WTC11 (cell line): ENCODE results near the gene RIOX2. TPM values are rescaled to one million over a fixed set of nuclear protein-coding genes. Genes with fewer than 3 reads are reported as not detected.

Experiments
- ATAC-seq: fragments of 200-7000 bp; cut with Tn5 transposase; 2 replicates; pipeline ENCODE4 v1.10.0; 2021; ENCODE audit warnings: mild to moderate bottlenecking, moderate library complexity
- CTCF ChIA-PET: fragments of 300-600 bp; sonication (Branson Sonifier 250); formaldehyde crosslinking; loops from one replicate; lab custom pipeline; 2021; ENCODE audit warnings: antibody characterized with exemption; lab: Charles Lee
- POLR2A ChIA-PET: fragments of 350-600 bp; sonication (Branson Sonifier 250); formaldehyde crosslinking; loops from one replicate; lab custom pipeline; 2021; ENCODE audit warnings: antibody characterized with exemption; lab: Charles Lee
- DNase-seq: peaks from one replicate; pipeline ENCODE4 v3.0.0; 2021; ENCODE audit warnings: low spot score
- H3K27ac Mint-ChIP-seq: 2 replicates; pipeline ENCODE4 v1.8.0; 2021; ENCODE audit warnings: mixed read lengths
- H3K27me3 Mint-ChIP-seq: 2 replicates; pipeline ENCODE4 v1.8.0; 2021; ENCODE audit warnings: low read depth, mild to moderate bottlenecking, moderate library complexity, mixed read lengths
- H3K36me3 Mint-ChIP-seq: 2 replicates; pipeline ENCODE4 v1.8.0; 2021; ENCODE audit warnings: mixed read lengths
- H3K4me1 Mint-ChIP-seq: 2 replicates; pipeline ENCODE4 v1.8.0; 2022; ENCODE audit warnings: mixed read lengths
- H3K4me3 Mint-ChIP-seq: 2 replicates; pipeline ENCODE4 v1.8.0; 2021; ENCODE audit warnings: mild to moderate bottlenecking, moderate library complexity, mixed read lengths
- H3K9me3 Mint-ChIP-seq: 2 replicates; pipeline ENCODE4 v1.8.0; 2021; ENCODE audit warnings: mixed read lengths
- ATF3 ChIP-seq: sonication (generic); formaldehyde crosslinking; conservative IDR thresholded peaks from 2 replicates; pipeline ENCODE4 v1.8.1; 2022; ENCODE audit warnings: mild to moderate bottlenecking, missing genetic modification reagents
- ATF6 ChIP-seq: sonication (generic); formaldehyde crosslinking; IDR thresholded peaks from 2 replicates; pipeline ENCODE4 v1.8.1; 2023; ENCODE audit warnings: mild to moderate bottlenecking, missing genetic modification reagents
- CDX4 ChIP-seq: fragments of 250-450 bp; sonication (Bioruptor Pico); IDR thresholded peaks from 2 replicates; pipeline ENCODE4 v1.9.0; 2021; ENCODE audit warnings: moderate library complexity, mild to moderate bottlenecking, inconsistent platforms, borderline replicate concordance
- CREB1 ChIP-seq: sonication (generic); formaldehyde crosslinking; IDR thresholded peaks from 2 replicates; pipeline ENCODE4 v1.8.0; 2023; ENCODE audit warnings: mild to moderate bottlenecking, missing genetic modification reagents
- E2F5 ChIP-seq: sonication (generic); formaldehyde crosslinking; IDR thresholded peaks from 2 replicates; pipeline ENCODE4 v1.8.1; 2022; ENCODE audit warnings: mild to moderate bottlenecking, moderate library complexity, missing genetic modification reagents
- ERG ChIP-seq: fragments of 250-450 bp; sonication (Bioruptor Pico); IDR thresholded peaks from 2 replicates; pipeline ENCODE4 v1.8.0; 2021; ENCODE audit warnings: mild to moderate bottlenecking
- FOXJ3 ChIP-seq: sonication (generic); formaldehyde crosslinking; IDR thresholded peaks from 2 replicates; pipeline ENCODE4 v1.9.0; 2021; ENCODE audit warnings: missing genetic modification reagents, mild to moderate bottlenecking, borderline replicate concordance
- HMGXB4 ChIP-seq: sonication (generic); formaldehyde crosslinking; IDR thresholded peaks from 2 replicates; pipeline ENCODE4 v1.8.1; 2023; ENCODE audit warnings: mild to moderate bottlenecking, moderate library complexity, missing genetic modification reagents
- IRF1 ChIP-seq: sonication (generic); formaldehyde crosslinking; IDR thresholded peaks from 2 replicates; pipeline ENCODE4 v1.8.0; 2023; ENCODE audit warnings: missing genetic modification reagents
- MAX ChIP-seq: sonication (generic); formaldehyde crosslinking; IDR thresholded peaks from 2 replicates; pipeline ENCODE4 v1.8.0; 2022; ENCODE audit warnings: mild to moderate bottlenecking, missing genetic modification reagents
- MYBL2 ChIP-seq: sonication (generic); formaldehyde crosslinking; IDR thresholded peaks from 2 replicates; pipeline ENCODE4 v1.8.1; 2023; ENCODE audit warnings: mild to moderate bottlenecking, moderate library complexity, missing genetic modification reagents
- NR2C2 ChIP-seq: sonication (generic); formaldehyde crosslinking; IDR thresholded peaks from 2 replicates; pipeline ENCODE4 v1.8.0; 2022; ENCODE audit warnings: mild to moderate bottlenecking, missing genetic modification reagents
- NR3C1 ChIP-seq: sonication (generic); formaldehyde crosslinking; conservative IDR thresholded peaks from 2 replicates; pipeline ENCODE4 v1.8.1; 2023; ENCODE audit warnings: low read depth, mild to moderate bottlenecking, missing genetic modification reagents
- PRDM15 ChIP-seq: sonication (generic); formaldehyde crosslinking; IDR thresholded peaks from 2 replicates; pipeline ENCODE4 v1.8.0; 2022; ENCODE audit warnings: missing genetic modification reagents
- PREB ChIP-seq: sonication (generic); formaldehyde crosslinking; IDR thresholded peaks from 2 replicates; pipeline ENCODE4 v1.8.1; 2022; ENCODE audit warnings: mild to moderate bottlenecking, missing genetic modification reagents, moderate library complexity, borderline replicate concordance
- SMAD3 ChIP-seq: sonication (generic); formaldehyde crosslinking; IDR thresholded peaks from 2 replicates; pipeline ENCODE4 v1.8.0; 2022; ENCODE audit warnings: missing genetic modification reagents, mild to moderate bottlenecking, borderline replicate concordance
- SMAD4 ChIP-seq: sonication (generic); formaldehyde crosslinking; IDR thresholded peaks from 2 replicates; pipeline ENCODE4 v1.8.0; 2022; ENCODE audit warnings: mild to moderate bottlenecking, missing genetic modification reagents
- TEAD1 ChIP-seq: sonication (generic); formaldehyde crosslinking; IDR thresholded peaks from 2 replicates; pipeline ENCODE4 v1.8.0; 2022; ENCODE audit warnings: mild to moderate bottlenecking, missing genetic modification reagents
- ZNF317 ChIP-seq: sonication (generic); formaldehyde crosslinking; IDR thresholded peaks from 2 replicates; pipeline ENCODE4 v1.8.1; 2023; ENCODE audit warnings: low read depth, mild to moderate bottlenecking, moderate library complexity, missing genetic modification reagents, borderline replicate concordance
- ZNF396 ChIP-seq: fragments of 250-450 bp; sonication (Bioruptor Pico); IDR thresholded peaks from 2 replicates; pipeline ENCODE4 v1.8.0; 2021; ENCODE audit warnings: mild to moderate bottlenecking, moderate library complexity, borderline replicate concordance
- total RNA-seq: library from RNA; stranded (reverse); gene quantifications from 3 replicates; pipeline ENCODE4 v1.2.3, GENCODE V29; 2021

The RIOX2 gene
- total RNA-seq, 1 experiment from 2014 or later, result 11.0 TPM

- TF ChIP-seq PRDM15 (CRISPR knock-in tag) (no peak), NR3C1 (no peak), CREB1 (CRISPR knock-in tag) (no peak), CDX4 (CRISPR knock-in tag) (no peak), PREB (no peak), NR2C2 (no peak), SMAD4 (CRISPR knock-in tag) (no peak)
These were observed 2.8 kb upstream of the RIOX2 start (continued) for GRCh38 chr3:97974996-97975395.

GRCh38 chr3:97972976-97973375, 745 bp upstream of the RIOX2 start:
- H3K27me3 Mint-ChIP-seq, result peaks cover 21% of the 10 kb centered on the region
- no peaks in the 10 kb centered on the region for H3K36me3 Mint-ChIP-seq
- no peak overlapping the region for H3K27ac Mint-ChIP-seq
- POLR2A ChIA-PET, result no interaction called here
- H3K4me3 Mint-ChIP-seq, result peak overlapping the region; percentile 54
- H3K9me3 Mint-ChIP-seq, result no peaks in the 10 kb centered on the region
- ATAC-seq (no peak), DNase-seq (no peak)
- CTCF ChIA-PET, result no interaction called here
- H3K4me1 Mint-ChIP-seq, result peaks cover 26% of the 10 kb centered on the region
- no peak for TF ChIP-seq PREB
- no peak for TF ChIP-seq SMAD3 (CRISPR knock-in tag)
- no peak for TF ChIP-seq MYBL2 (CRISPR knock-in tag)
- TF ChIP-seq IRF1, result no peak
- TF ChIP-seq E2F5 (CRISPR knock-in tag), result no peak
- TF ChIP-seq TEAD1 (CRISPR knock-in tag), result no peak
- no peak for TF ChIP-seq ZNF396 (CRISPR knock-in tag)
- TF ChIP-seq ERG (CRISPR knock-in tag), result no peak
- no peak for TF ChIP-seq CREB1 (CRISPR knock-in tag)
- no peak for TF ChIP-seq FOXJ3
- no peak for TF ChIP-seq MAX (CRISPR knock-in tag)
- TF ChIP-seq ATF6 (CRISPR knock-in tag), result no peak
- no peak for TF ChIP-seq ATF3 (CRISPR knock-in tag)
- no peak for TF ChIP-seq HMGXB4 (CRISPR knock-in tag)
- TF ChIP-seq ZNF317 (CRISPR knock-in tag), result no peak
